GM18502 (cell line): ENCODE results near the gene CTNNA2.

Source experiments
- ATAC-seq: cut with Tn5 transposase; IDR thresholded peaks from one replicate; pipeline ENCODE4 v1.9.1; 2021; ENCODE audit warnings: mild to moderate bottlenecking; ENCODE audit not compliant: unreplicated experiment, poor library complexity

The CTNNA2 gene

GRCh38 chr2:80549901-80550300 is 1037.0 kb downstream of the CTNNA2 start:
- ATAC-seq = no peak

GRCh38 chr2:80560326-80560725 is 1047.5 kb downstream of the CTNNA2 start:
- no peak for ATAC-seq

GRCh38 chr2:80568011-80568410 is 1055.2 kb downstream of the CTNNA2 start:
- ATAC-seq = no peak

GRCh38 chr2:80573167-80573566 is 1060.3 kb downstream of the CTNNA2 start:
- no peak for ATAC-seq

- no peak for ATAC-seq
Measured at GRCh38 chr2:80573950-80574349, 1061.1 kb downstream of the CTNNA2 start.

GRCh38 chr2:80579756-80580155 is 1066.9 kb downstream of the CTNNA2 start:
- ATAC-seq = no peak

GRCh38 chr2:80591233-80591632 is 1078.4 kb downstream of the CTNNA2 start:
- ATAC-seq = no peak

- ATAC-seq = no peak
Measured at GRCh38 chr2:80592106-80592505, 1079.3 kb downstream of the CTNNA2 start.

GRCh38 chr2:80610108-80610507 is 1097.3 kb downstream of the CTNNA2 start:
- no peak for ATAC-seq

- ATAC-seq = no peak
Measured at GRCh38 chr2:80621656-80622055, 1108.8 kb downstream of the CTNNA2 start.

GRCh38 chr2:80624062-80624461 is 1111.2 kb downstream of the CTNNA2 start:
- ATAC-seq = no peak

GRCh38 chr2:80634590-80634989 is 1121.7 kb downstream of the CTNNA2 start:
- ATAC-seq = no peak

GRCh38 chr2:80638783-80639182 is 1125.9 kb downstream of the CTNNA2 start:
- ATAC-seq = no peak

GRCh38 chr2:80642465-80642864 is 1129.6 kb downstream of the CTNNA2 start:
- no peak for ATAC-seq

- ATAC-seq = no peak
Measured at GRCh38 chr2:80643598-80643997, 1130.7 kb downstream of the CTNNA2 start.

- no peak for ATAC-seq
Measured at GRCh38 chr2:80651435-80651834, 1138.6 kb downstream of the CTNNA2 start.

- no peak for ATAC-seq
Measured at GRCh38 chr2:80655265-80655664, 1142.4 kb downstream of the CTNNA2 start.

GRCh38 chr2:80670763-80671162 is 1157.9 kb downstream of the CTNNA2 start:
- no peak for ATAC-seq

GRCh38 chr2:80687524-80687923 is 1174.7 kb downstream of the CTNNA2 start:
- ATAC-seq = no peak

GRCh38 chr2:80689106-80689505 is 1176.3 kb downstream of the CTNNA2 start:
- ATAC-seq = no peak
